HG03432 (cell line): Measurements from ENCODE around the gene INTS15.
"Not testable (repeated sequence)": the region's sequence is repeated elsewhere in the genome, so short reads cannot be mapped to it uniquely, and the experiment has no call there.

Source experiments
- ATAC-seq: cut with Tn5 transposase; IDR thresholded peaks from one replicate; pipeline ENCODE4 v1.9.1; 2021; ENCODE audit warnings: mild to moderate bottlenecking, moderate library complexity; ENCODE audit not compliant: unreplicated experiment

INTS15 gene

GRCh38 chr7:6576867-6577368 is 12.9 kb upstream of the INTS15 start:
- not testable (repeated sequence) for ATAC-seq

- peak; percentile 98 for ATAC-seq
Measured at GRCh38 chr7:6577369-6578113, 12.3 kb upstream of the INTS15 start, which contains the start of gene ZDHHC4. TSS of gene ZDHHC4 (plus strand) at chr7:6577454. CDS start at chr7:6580562, 3,108 bp downstream.

GRCh38 chr7:6578114-6579084 is 11.4 kb upstream of the INTS15 start:
- ATAC-seq: no peak

- no peak for ATAC-seq
Measured at GRCh38 chr7:6579446-6579845, 10.4 kb upstream of the INTS15 start.

GRCh38 chr7:6585746-6586432 is 3.9 kb upstream of the INTS15 start:
- not testable (repeated sequence) for ATAC-seq

- no peak for ATAC-seq
Measured at GRCh38 chr7:6588566-6588965, 1.3 kb upstream of the INTS15 start.

GRCh38 chr7:6589151-6589828 is 531 bp upstream of the INTS15 start:
- no peak for ATAC-seq

- ATAC-seq: peak; percentile 26
Measured at GRCh38 chr7:6590645-6591110, 857 bp downstream of the INTS15 start.

- ATAC-seq: no peak
Measured at GRCh38 chr7:6600093-6600492, 10.3 kb downstream of the INTS15 start.

- no peak for ATAC-seq
Measured at GRCh38 chr7:6604458-6604857, 14.6 kb downstream of the INTS15 start.

GRCh38 chr7:6606866-6607583 is 17.2 kb downstream of the INTS15 start:
- ATAC-seq: no peak

- no peak for ATAC-seq
Measured at GRCh38 chr7:6607651-6608051, 17.8 kb downstream of the INTS15 start.

GRCh38 chr7:6608081-6608480 is 18.3 kb downstream of the INTS15 start:
- no peak for ATAC-seq

GRCh38 chr7:6608794-6609193 is 19.0 kb downstream of the INTS15 start:
- no peak for ATAC-seq

- no peak for ATAC-seq
Measured at GRCh38 chr7:6612819-6613218, 23.0 kb downstream of the INTS15 start.

- no peak for ATAC-seq
Measured at GRCh38 chr7:6613706-6614105, 23.9 kb downstream of the INTS15 start.

GRCh38 chr7:6614953-6615722 is 25.3 kb downstream of the INTS15 start, which contains the start of gene ZNF853:
TSS of gene ZNF853 (plus strand) at chr7:6615610. CDS start at chr7:6616175, 565 bp downstream.
- ATAC-seq: no peak

GRCh38 chr7:6615723-6616555 is 26.1 kb downstream of the INTS15 start:
- no peak for ATAC-seq
